ENCODE results near the gene ADARB2. TPM values are rescaled to one million over a fixed set of nuclear protein-coding genes. Genes with fewer than 3 reads are reported as not detected.
A peak's percentile ranks its signal among the peaks of the same experiment; 100 is the strongest.

ADARB2 gene
- total and polyA plus RNA-seq, 2 experiments from 2014 or later = 2.0 to 5.0 TPM

- Histone ChIP-seq H4K20me1 (replicated peaks; ENCODE audit: insufficient read depth) (no peaks in the 10 kb centered on the region), H3K4me3 (no peak overlapping the region), H3K9me2 (ENCODE audit: insufficient read depth) (no peaks in the 10 kb centered on the region), H3K27me3 (ENCODE audit: insufficient read depth) (no peaks in the 10 kb centered on the region), H3K27ac (ENCODE audit: low read depth) (no peak overlapping the region), H2AFZ (0 out of 2 replicates have a peak overlapping the region, but pooled peaks have one; percentile 8), H3F3A (replicated peaks; ENCODE audit: low read depth) (no peaks in the 10 kb centered on the region), H3K4me1 (ENCODE audit: insufficient read depth) (no peaks in the 10 kb centered on the region; the same call in 1 of the 2 replicates), H3K4me2 (no peak overlapping the region), H3K36me3 (ENCODE audit: insufficient read depth) (no peaks in the 10 kb centered on the region), H3K79me2 (replicated peaks; ENCODE audit: insufficient read depth) (no peaks in the 10 kb centered on the region)
- Mint-ChIP-seq H3K36me3 (ENCODE audit: low read depth) (no peaks in the 10 kb centered on the region), H3K27ac (no peak overlapping the region), H3K9me3 (0 out of 3 replicates have a peak, but pooled peaks cover 3% of the 10 kb centered on the region), H3K4me3 (no peak overlapping the region), H3K4me1 (peaks cover 8% of the 10 kb centered on the region), H3K27me3 (ENCODE audit: insufficient read depth, low read depth, poor library complexity) (peaks cover 8% of the 10 kb centered on the region)
- DNase-seq (ENCODE audit: low spot score) (no peak), ATAC-seq (no peak)
- TF ChIP-seq ZNF331 (CRISPR knock-in tag; IDR thresholded peaks at IDR 0.05; ENCODE audit: low read depth) (no peak), CREB1 (CRISPR knock-in tag; IDR thresholded peaks at IDR 0.05; ENCODE audit: low read depth) (no peak), JUNB (IDR thresholded peaks at IDR 0.05; ENCODE audit: unreplicated experiment) (no peak), ZNF114 (CRISPR knock-in tag; IDR thresholded peaks at IDR 0.05) (no peak), EZH2 (IDR thresholded peaks at IDR 0.05; ENCODE audit: low read depth, unreplicated experiment) (no peak), POLR2AphosphoS5 (IDR thresholded peaks at IDR 0.05; ENCODE audit: low read depth) (no peak)
These were observed 470.2 kb downstream of the ADARB2 start for GRCh38 chr10:1267148-1267547.

GRCh38 chr10:1266033-1266802 is 471.1 kb downstream of the ADARB2 start:
- no peaks in the 10 kb centered on the region for H3K79me2 ChIP-seq (replicated peaks; ENCODE audit: insufficient read depth)
- H3K27ac Mint-ChIP-seq = no peak overlapping the region
- no peaks in the 10 kb centered on the region; the same call in 1 of the 2 replicates for H3K4me1 ChIP-seq (ENCODE audit: insufficient read depth)
- H3K36me3 Mint-ChIP-seq (ENCODE audit: low read depth) = no peaks in the 10 kb centered on the region
- H3K27ac ChIP-seq (ENCODE audit: low read depth) = no peak overlapping the region
- no peaks in the 10 kb centered on the region for H3F3A ChIP-seq (replicated peaks; ENCODE audit: low read depth)
- H3K27me3 ChIP-seq (ENCODE audit: insufficient read depth) = no peaks in the 10 kb centered on the region
- TF ChIP-seq JUNB (IDR thresholded peaks at IDR 0.05; ENCODE audit: unreplicated experiment) (no peak), CREB1 (CRISPR knock-in tag; IDR thresholded peaks at IDR 0.05; ENCODE audit: low read depth) (no peak), ZNF462 (CRISPR knock-in tag; IDR thresholded peaks at IDR 0.05) (no peak), ETS1 (IDR thresholded peaks at IDR 0.05) (no peak), NANOG (IDR thresholded peaks at IDR 0.05; ENCODE audit: borderline replicate concordance) (no peak)
- H3K4me2 ChIP-seq = no peak overlapping the region
- H3K9me3 Mint-ChIP-seq = peaks cover 6% of the 10 kb centered on the region; the same call in 1 of the 3 replicates
- H3K4me3 Mint-ChIP-seq = no peak overlapping the region
- H4K20me1 ChIP-seq (replicated peaks; ENCODE audit: insufficient read depth) = no peaks in the 10 kb centered on the region
- peaks cover 8% of the 10 kb centered on the region for H3K27me3 Mint-ChIP-seq (ENCODE audit: insufficient read depth, low read depth, poor library complexity)
- no peak overlapping the region for H3K4me3 ChIP-seq
- ATAC-seq = no peak
- H3K4me1 Mint-ChIP-seq = peaks cover 2% of the 10 kb centered on the region; the same call in 2 of the 3 replicates
- H3K9me2 ChIP-seq (ENCODE audit: insufficient read depth) = no peaks in the 10 kb centered on the region
- H3K36me3 ChIP-seq (ENCODE audit: insufficient read depth) = no peaks in the 10 kb centered on the region
- H2AFZ ChIP-seq = no peak overlapping the region
- no peak for DNase-seq (ENCODE audit: low spot score)
